K562 (cell line): ENCODE data around the gene CAMSAP2. TPM values are rescaled to one million over a fixed set of nuclear protein-coding genes. Genes with fewer than 3 reads are reported as not detected.

Experiments used
- ATAC-seq: fragments of 200-7000 bp; cut with Tn5 transposase; 3 replicates; pipeline ENCODE4 v1.9.1; 2020; ENCODE audit warnings: moderate library complexity
- BruUV-seq: library from RNA; stranded (reverse); fragments of 400-500 nt; replicated peaks from 2 replicates; lab custom pipeline; 2021; lab: Mats Ljungman, UMichigan
- CTCF ChIA-PET: fragments of 300-600 bp; formaldehyde crosslinking; extraction: SDS; loops from one replicate; lab custom pipeline; 2021; ENCODE audit warnings: low intra/inter-chr PET ratio; lab: Yijun Ruan, JAX
- POLR2A ChIA-PET: fragments of 300-600, 350-650 bp; sonication (Branson Sonifier 250); formaldehyde crosslinking; extraction: SDS; loops from one replicate; lab custom pipeline; 2021; ENCODE audit warnings: antibody characterized with exemption, inconsistent platforms; lab: Yijun Ruan, JAX
- DNase-seq, 4 experiments: peaks; one replicate each; pipeline versions ENCODE4 v3.0.0 to v3.0.0-alpha.2; 2011 to 2018; ENCODE audit warnings: low spot score in 3 of 4, mixed read lengths in 3 of 4; ENCODE audit errors: extremely low read depth in 1 of 4
- FAIRE-seq: peaks from 2 replicates; lab custom pipeline; 2011; peaks lifted over from hg19 to GRCh38; lab: Jason Lieb, UNC
- H2AFZ ChIP-seq: 2 replicates; pipeline ENCODE4 v1.6.0; 2011; ENCODE audit warnings: low read depth, low read length, control low read depth, inconsistent platforms
- H3K27ac ChIP-seq: fragments of 200-600 bp; 3 replicates; pipeline ENCODE4 v1.8.0; 2011; ENCODE audit warnings: low read depth, mild to moderate bottlenecking, control low read depth, inconsistent platforms, low read length, moderate library complexity, mixed read lengths; ENCODE audit errors: extremely low read depth
- H3K27me3 ChIP-seq, 2 experiments: fragments of 300-600 bp in 1 of 2; 2 replicates in 1 of 2; 3 replicates in 1 of 2; pipeline versions ENCODE4 v1.6.0 to v1.8.0; 2011; ENCODE audit warnings: inconsistent platforms in 2 of 2, low read length in 2 of 2, mild to moderate bottlenecking in 1 of 2, mixed read lengths in 1 of 2, moderate library complexity in 1 of 2; ENCODE audit not compliant: control insufficient read depth in 2 of 2, insufficient read depth in 2 of 2
- H3K36me3 ChIP-seq: fragments of 300-600 bp; 3 replicates; pipeline ENCODE4 v1.8.0; 2011; ENCODE audit warnings: mild to moderate bottlenecking, low read length, inconsistent platforms; ENCODE audit not compliant: control insufficient read depth, insufficient read depth
- H3K4me1 ChIP-seq, 2 experiments: fragments of 200-600 bp in 1 of 2; replicated peaks in 1 of 2; 2 replicates in 1 of 2; 3 replicates in 1 of 2; pipeline versions ENCODE4 v1.5.1 to v1.8.0; 2011; ENCODE audit warnings: inconsistent platforms in 2 of 2, low read length in 2 of 2, mild to moderate bottlenecking in 1 of 2, mixed read lengths in 1 of 2, moderate library complexity in 1 of 2; ENCODE audit not compliant: control insufficient read depth in 2 of 2, insufficient read depth in 2 of 2
- H3K4me2 ChIP-seq: 2 replicates; pipeline ENCODE4 v1.6.1; 2011; ENCODE audit warnings: low read length, control low read depth, inconsistent platforms, mixed read lengths; ENCODE audit not compliant: insufficient read depth
- H3K4me3 ChIP-seq: fragments of 200-600 bp; sonication (generic), shearing (Covaris generic); 2 replicates; pipeline ENCODE4 v1.5.1; 2016; ENCODE audit warnings: control low read depth, inconsistent platforms
- H3K79me2 ChIP-seq: fragments of 200-600 bp; 3 replicates; pipeline ENCODE4 v1.8.0; 2011; ENCODE audit warnings: low read length, inconsistent platforms; ENCODE audit not compliant: control insufficient read depth, insufficient read depth
- H3K9ac ChIP-seq, 2 experiments: 2 replicates each; pipeline versions ENCODE4 v1.6.0 to v1.6.1; 2011; ENCODE audit warnings: low read depth in 2 of 2, low read length in 2 of 2, control low read depth in 1 of 2, inconsistent platforms in 1 of 2, mild to moderate bottlenecking in 1 of 2, mixed read lengths in 1 of 2; ENCODE audit not compliant: insufficient read depth in 1 of 2
- H3K9me1 ChIP-seq: one replicate; pipeline ENCODE4 v1.6.0; 2011; ENCODE audit warnings: inconsistent platforms, mild to moderate bottlenecking, low read length, moderate library complexity; ENCODE audit not compliant: control insufficient read depth, insufficient read depth
- H3K9me3 ChIP-seq: replicated peaks from 2 replicates; pipeline ENCODE4 v1.5.1; 2011; ENCODE audit warnings: low read depth, low read length, inconsistent platforms; ENCODE audit not compliant: control insufficient read depth, insufficient read depth
- H4K20me1 ChIP-seq: replicated peaks from 2 replicates; pipeline ENCODE4 v1.6.1; 2011; ENCODE audit warnings: low read length, inconsistent platforms, mixed read lengths; ENCODE audit not compliant: control insufficient read depth, insufficient read depth
- ARID2 ChIP-seq: fragments of 450-650 bp; IDR thresholded peaks from 2 replicates; pipeline ENCODE4 v1.6.1; 2017; ENCODE audit warnings: antibody characterized with exemption, mild to moderate bottlenecking
- CEBPG ChIP-seq, 3 experiments: fragments of 200-800 bp in 1 of 3; sonication (Bioruptor generic) in 1 of 3; sonication (generic) in 1 of 3; formaldehyde crosslinking in 1 of 3; IDR thresholded peaks in 2 of 3; conservative IDR thresholded peaks in 1 of 3; 2 replicates each; pipeline versions ENCODE4 v1.6.1 to v1.8.0; 2016 to 2022; ENCODE audit warnings: missing compliant biosample characterization in 2 of 3, missing genetic modification characterization in 2 of 3, mild to moderate bottlenecking in 1 of 3, missing genetic modification reagents in 1 of 3
- CREBBP ChIP-seq: IDR thresholded peaks from one replicate; pipeline ENCODE4 v1.6.1; 2012; ENCODE audit warnings: low read depth, mild to moderate bottlenecking, control low read depth, inconsistent platforms, low read length
- CTCF ChIP-seq, 3 experiments: IDR thresholded peaks in 2 of 3; conservative IDR thresholded peaks in 1 of 3; 2 replicates each; pipeline ENCODE4 v1.5.1; 2011 to 2012; ENCODE audit warnings: low read length in 3 of 3, mild to moderate bottlenecking in 3 of 3, control low read depth in 2 of 3, improper control_type of control experiment in 1 of 3, inconsistent platforms in 1 of 3, low read depth in 1 of 3, mixed read lengths in 1 of 3, moderate library complexity in 1 of 3; ENCODE audit not compliant: insufficient read depth in 2 of 3
- CTCFL ChIP-seq: IDR thresholded peaks from 2 replicates; pipeline ENCODE4 v1.6.1; 2011; ENCODE audit warnings: borderline replicate concordance, low read depth, mild to moderate bottlenecking, moderate library complexity, low read length; ENCODE audit not compliant: insufficient read depth, poor library complexity, severe bottlenecking
- MAZ ChIP-seq, 2 experiments: fragments of 450-650 bp in 1 of 2; sonication (generic) in 1 of 2; formaldehyde crosslinking; IDR thresholded peaks in 1 of 2; conservative IDR thresholded peaks in 1 of 2; 2 replicates each; pipeline versions ENCODE4 v1.4.0 to v1.5.0; 2020; ENCODE audit warnings: mild to moderate bottlenecking in 1 of 2, missing genetic modification reagents in 1 of 2
- MECOM ChIP-seq: fragments of 250-450 bp; sonication (Bioruptor Pico); IDR thresholded peaks from 2 replicates; pipeline ENCODE4 v1.8.0; 2022; ENCODE audit warnings: inconsistent platforms
- MED1 ChIP-seq: sonication (generic); formaldehyde crosslinking; IDR thresholded peaks from 2 replicates; pipeline ENCODE4 v1.8.1; 2023; ENCODE audit warnings: missing genetic modification reagents, borderline replicate concordance
- MLLT1 ChIP-seq, 2 experiments: fragments of 450-650 bp; IDR thresholded peaks; 2 replicates each; pipeline ENCODE4 v1.6.1; 2016
- NBN ChIP-seq: fragments of 450-650 bp; IDR thresholded peaks from 2 replicates; pipeline ENCODE4 v1.6.1; 2016; ENCODE audit warnings: low read depth, mild to moderate bottlenecking
- POLR3A ChIP-seq: IDR thresholded peaks from 2 replicates; pipeline ENCODE4 v1.6.1; 2011; ENCODE audit warnings: borderline replicate concordance, mild to moderate bottlenecking, moderate library complexity; ENCODE audit not compliant: insufficient read length, insufficient read depth; ENCODE audit errors: extremely low read depth
- RAD21 ChIP-seq, 2 experiments: fragments of 250-450 bp in 1 of 2; fragments of 450-650 bp in 1 of 2; sonication (Bioruptor Pico) in 1 of 2; formaldehyde crosslinking in 1 of 2; IDR thresholded peaks in 1 of 2; conservative IDR thresholded peaks in 1 of 2; 2 replicates each; pipeline versions ENCODE4 v1.4.0 to v1.8.0; 2020 to 2022; ENCODE audit warnings: mild to moderate bottlenecking in 2 of 2, moderate library complexity in 1 of 2
- RBM39 ChIP-seq: fragments of 200-400 bp; formaldehyde crosslinking; optimal IDR thresholded peaks from 2 replicates; pipeline ENCODE3; 2018; ENCODE audit warnings: low read depth, low read length
- SREBF1 ChIP-seq: fragments of 150-350 bp; IDR thresholded peaks from 2 replicates; pipeline ENCODE4 v1.6.1; 2014; ENCODE audit warnings: antibody characterized with exemption, low read depth, low read length, borderline replicate concordance
- WGBS: fragments of 100-300 bp; shearing (Covaris generic); methylation state at CpG from one replicate; pipeline ENCODE4 v1.1.6; 2016; ENCODE audit warnings: low coverage, mixed read lengths; ENCODE audit not compliant: insufficient coverage; ENCODE audit errors: missing lambda C conversion rate; 5-methylcytosine and 5-hydroxymethylcytosine counted together
- in situ Hi-C: fragments of 300-500 bp; cut with MboI; formaldehyde crosslinking; loops from 4 replicates; pipeline ENCODE4 v1.15.0; 2018; ENCODE audit warnings: inconsistent platforms, mixed read lengths
- intact Hi-C: fragments of 100-400 bp; cut with micrococcal nuclease; formaldehyde crosslinking; loops from 2 replicates; pipeline ENCODE4 v1.14.2; 2022
- polyA plus RNA-seq, 8 experiments: library from polyadenylated mRNA; depleted of rRNA in 4 of 8; stranded (reverse) in 5 of 8; unstranded in 3 of 8; fragments of >200 nt; fragmentation: Nextera tagmentation in 2 of 8; fragmentation: Illumina TruSeq in 1 of 8; extraction: Ambion mirVana in 2 of 8; extraction: Trizol in 1 of 8; gene quantifications; 2 replicates each; pipeline versions ENCODE4 v1.2.1 to v1.2.3, GENCODE V29; 2011 to 2014; ENCODE audit warnings: inconsistent platforms in 1 of 8, missing spikeins in 1 of 8
- total RNA-seq, 7 experiments: library from RNA; depleted of rRNA in 6 of 7; stranded (reverse); fragments of >200 nt in 6 of 7; fragmentation: Illumina TruSeq in 2 of 7; extraction: Trizol in 2 of 7; gene quantifications; 2 replicates each; pipeline versions ENCODE4 v1.2.1 to v1.2.3, GENCODE V29; 2011 to 2021; ENCODE audit warnings: low replicate concordance in 1 of 7

The CAMSAP2 gene
- total and polyA plus RNA-seq, 9 of the 15 experiments (the other 6 are each of a cell fraction or from before 2014, with no cell fraction given), result 1.4 to 7.5 (median 2.7) TPM

GRCh38 chr1:200802865-200803512, 64.3 kb downstream of the CAMSAP2 start:
- 0% methylated on average over 2 of the region's 2 CpGs for WGBS
- DNase-seq (peak; percentile 71 to 88 (median 74)), FAIRE-seq (peak; percentile 92), ATAC-seq (peak; percentile 99)
- intact Hi-C loops (loop anchor here (1.0 kb wide), 4 partner anchors 134 to 244 kb away; partner anchors contain the start of gene DDX59), in situ Hi-C loops (loop anchor here (5.0 kb wide), 1 partner anchor 181 kb away; the partner anchor contains the start of gene KIF14)
- ChIA-PET POLR2A (interaction anchor here (0.5 to 0.7 kb wide), 2 partner anchors 128 to 181 kb away, joined by 3 read pairs; no protein-coding TSS in a partner anchor), CTCF (interaction anchor here (0.7 to 4.8 kb wide), 5 partner anchors 167 to 248 kb away, joined by 4 to 110 read pairs (median 5); partner anchors contain the start of gene KIF14)
- no peaks in the 10 kb centered on the region for H3K4me1 ChIP-seq
- no peaks in the 10 kb centered on the region for H4K20me1 ChIP-seq
- peak overlapping the region; percentile 18; the same call in 1 of the 2 replicates for H2AFZ ChIP-seq
- no peaks in the 10 kb centered on the region for H3K27me3 ChIP-seq
- H3K36me3 ChIP-seq, result no peaks in the 10 kb centered on the region
- H3K9me3 ChIP-seq, result no peaks in the 10 kb centered on the region
- BruUV-seq, result no TSS peak
- H3K79me2 ChIP-seq, result no peaks in the 10 kb centered on the region
- H3K4me3 ChIP-seq, result no peak overlapping the region
- H3K9ac ChIP-seq, result no peak overlapping the region
- H3K27ac ChIP-seq, result no peak overlapping the region
- no peaks in the 10 kb centered on the region for H3K9me1 ChIP-seq
- no peak overlapping the region for H3K4me2 ChIP-seq
- TF ChIP-seq NBN (peak; percentile 57; the same call in 1 of the 2 replicates), MED1 (CRISPR knock-in tag) (no peak), MECOM (no peak), CEBPG (CRISPR knock-in tag; IDR thresholded peaks at IDR 0.05) (no peak), CEBPG (tag; conservative IDR thresholded peaks at IDR 0.05 in 1 of 2, IDR thresholded peaks at IDR 0.05 in 1 of 2) (no peak), RBM39 (no peak), CTCF (IDR thresholded peaks at IDR 0.05 in 2 of 3, conservative IDR thresholded peaks at IDR 0.05 in 1 of 3; ENCODE audit: insufficient read depth in 2 of 3, low read depth in 1 of 3, low read length in 3 of 3) (peak; percentile 94 to 96 (median 95)), MAZ (CRISPR knock-in tag; conservative IDR thresholded peaks at IDR 0.05 in 1 of 2, IDR thresholded peaks at IDR 0.05 in 1 of 2) (peak; percentile 35 to 69; a peak in 2 of 4 replicates), CREBBP (no peak), POLR3A (no peak), RAD21 (CRISPR knock-in tag; conservative IDR thresholded peaks at IDR 0.05 in 1 of 2, IDR thresholded peaks at IDR 0.05 in 1 of 2) (peak; percentile 98 to 99), MLLT1 (IDR thresholded peaks at IDR 0.05) (0 out of 4 replicates have a peak, but pooled peaks of 1 of the 2 experiments have one; percentile 23), ARID2 (peak; percentile 98), SREBF1 (no peak), CTCFL (peak; percentile 49)
